Measurements from ENCODE around the gene SLC41A3.
"Not testable (repeated sequence)": the region's sequence is repeated elsewhere in the genome, so short reads cannot be mapped to it uniquely, and the experiment has no call there.

The SLC41A3 gene

DNA sequence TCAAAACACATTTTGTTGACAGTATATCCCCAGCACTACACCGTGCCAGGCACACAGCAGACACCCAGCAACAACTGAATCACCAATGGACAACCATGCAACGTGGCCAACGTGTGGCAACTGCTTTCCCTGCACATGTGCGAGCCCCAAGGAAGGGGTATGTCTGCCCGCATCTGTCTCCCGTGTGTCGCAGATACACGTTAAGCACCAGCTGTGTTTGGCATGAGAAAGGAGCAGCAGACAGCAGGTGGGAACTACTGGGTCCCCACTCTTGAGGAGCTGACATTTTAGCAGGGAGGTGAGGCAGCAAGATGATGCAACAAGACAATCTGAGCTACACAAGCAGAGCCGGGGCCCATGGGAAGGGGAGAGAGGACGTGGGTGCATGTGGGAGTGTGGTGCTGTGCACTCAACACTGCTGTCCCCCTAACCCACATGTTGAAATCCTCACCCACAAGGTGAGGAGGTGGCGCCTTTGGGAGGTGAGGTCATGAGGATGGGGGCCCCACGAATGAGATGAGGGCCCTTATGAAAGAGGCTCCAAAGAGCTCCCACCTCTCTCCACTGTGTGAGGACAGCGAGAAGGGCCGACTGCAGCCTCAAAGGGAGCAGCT lies 58.7 kb downstream of the SLC41A3 start:
- DNase-seq = no peak

DNA sequence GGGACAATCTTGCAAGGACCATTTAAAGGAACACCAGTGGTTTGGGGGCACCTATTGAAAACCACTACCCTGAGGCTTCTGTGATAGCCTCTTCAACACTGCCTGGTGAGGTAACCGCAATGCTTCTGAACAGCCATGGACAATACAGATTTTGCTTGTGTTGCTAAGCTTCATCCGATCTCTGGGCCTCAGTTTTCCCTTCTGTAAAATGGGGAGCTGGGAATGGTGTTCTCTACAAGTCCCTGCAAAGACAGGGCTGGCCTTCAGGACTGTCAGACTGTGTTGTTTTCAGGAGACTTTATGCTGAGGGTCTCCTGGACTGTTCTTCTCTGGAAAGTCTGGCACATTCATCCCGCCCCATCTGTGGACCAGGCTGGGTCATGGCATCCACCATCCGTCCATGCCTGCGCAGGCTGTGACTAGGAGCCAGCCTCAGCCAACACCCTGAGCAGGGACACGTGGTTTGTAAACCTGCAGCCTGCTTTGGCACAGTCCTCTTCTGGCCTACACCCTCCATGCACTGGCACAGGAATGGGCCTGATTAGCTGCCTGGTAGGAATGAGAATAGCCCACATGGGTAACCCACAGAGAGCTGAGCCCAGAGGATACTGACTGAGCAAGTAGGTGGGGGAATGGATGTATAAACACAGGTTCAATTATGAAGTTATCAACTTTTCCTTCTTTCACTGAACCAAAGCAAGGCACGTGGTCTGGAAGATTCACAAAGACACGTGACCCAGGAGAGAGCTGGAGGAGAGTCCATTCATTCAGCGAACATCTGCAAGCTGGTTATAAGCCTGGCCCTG lies 59.7 kb downstream of the SLC41A3 start:
- DNase-seq = no peak

GRCh38 chr3:126023390-126023789 lies 60.5 kb downstream of the SLC41A3 start:
- DNase-seq = no peak

- DNase-seq = no peak
Observed at GRCh38 chr3:126022741-126023359, 61.1 kb downstream of the SLC41A3 start.

DNA sequence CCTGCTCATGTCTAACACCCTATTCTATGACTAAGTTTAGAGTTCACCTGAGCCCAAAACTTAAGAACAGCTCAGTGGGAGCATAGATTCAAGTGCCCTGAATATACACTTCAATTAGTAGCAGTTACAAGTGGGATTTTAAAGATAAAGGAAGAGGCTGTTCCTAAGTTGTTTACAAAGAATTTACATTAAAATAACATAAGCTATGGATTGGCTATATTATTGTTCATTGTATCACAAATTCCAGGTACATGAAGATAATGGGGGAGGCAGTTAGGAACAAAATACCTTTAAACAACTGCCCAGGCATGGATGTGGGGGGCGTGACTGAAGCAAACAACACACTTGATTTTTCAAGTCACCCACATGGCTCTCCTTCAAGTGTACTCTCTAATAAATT lies 62.2 kb downstream of the SLC41A3 start:
- DNase-seq = no peak

DNA sequence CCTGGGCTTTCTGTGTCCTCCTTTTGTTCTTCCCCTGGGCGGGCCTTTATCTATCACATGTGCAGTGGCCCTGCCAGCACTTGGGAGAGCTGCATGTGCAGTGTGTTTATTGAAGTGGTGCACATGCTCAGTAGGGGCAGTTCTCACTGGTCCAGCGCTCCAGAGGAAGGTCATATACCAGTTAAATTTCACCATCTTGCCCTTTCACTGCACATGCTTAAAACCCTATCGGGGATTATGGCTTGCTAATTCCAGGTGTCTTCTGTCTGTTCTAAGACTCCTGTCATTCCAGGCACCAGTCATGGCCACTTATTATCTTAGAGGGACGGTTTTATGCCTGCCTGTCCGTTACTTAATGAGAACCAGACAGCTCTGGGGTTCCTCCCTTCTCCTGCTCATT lies 62.7 kb downstream of the SLC41A3 start:
- DNase-seq = no peak

GRCh38 chr3:126019683-126020082 lies 64.2 kb downstream of the SLC41A3 start:
- no peak for DNase-seq

GRCh38 chr3:126018995-126019394 lies 64.9 kb downstream of the SLC41A3 start:
- peak in 1 of 2 donors; percentile 7 for DNase-seq

- no peak for DNase-seq
Observed at GRCh38 chr3:126018545-126018944, 65.4 kb downstream of the SLC41A3 start.

DNA sequence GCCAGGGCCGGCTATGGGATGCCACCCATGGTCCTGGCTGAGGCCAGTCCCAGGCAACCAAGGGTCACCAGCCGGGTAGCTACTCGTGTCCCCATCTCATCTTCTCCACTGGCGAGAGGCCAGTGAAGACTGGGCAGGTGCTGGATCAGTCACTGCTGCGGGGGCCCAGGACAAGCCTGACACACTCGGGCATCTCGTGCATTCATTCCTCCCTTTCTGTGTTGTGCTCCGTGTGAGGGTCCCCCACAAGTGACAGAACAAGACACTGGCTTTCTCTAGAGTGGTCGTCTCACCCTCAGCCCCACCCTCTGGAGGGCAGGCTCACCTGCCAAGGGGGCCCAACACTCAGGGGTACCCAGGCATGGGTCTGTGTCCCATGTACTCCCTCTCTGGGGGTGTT lies 66.6 kb downstream of the SLC41A3 start:
- DNase-seq = no peak

GRCh38 chr3:126016616-126017015 lies 67.3 kb downstream of the SLC41A3 start:
- DNase-seq = no peak

GRCh38 chr3:126015075-126015474 lies 68.8 kb downstream of the SLC41A3 start:
- DNase-seq = no peak

DNA sequence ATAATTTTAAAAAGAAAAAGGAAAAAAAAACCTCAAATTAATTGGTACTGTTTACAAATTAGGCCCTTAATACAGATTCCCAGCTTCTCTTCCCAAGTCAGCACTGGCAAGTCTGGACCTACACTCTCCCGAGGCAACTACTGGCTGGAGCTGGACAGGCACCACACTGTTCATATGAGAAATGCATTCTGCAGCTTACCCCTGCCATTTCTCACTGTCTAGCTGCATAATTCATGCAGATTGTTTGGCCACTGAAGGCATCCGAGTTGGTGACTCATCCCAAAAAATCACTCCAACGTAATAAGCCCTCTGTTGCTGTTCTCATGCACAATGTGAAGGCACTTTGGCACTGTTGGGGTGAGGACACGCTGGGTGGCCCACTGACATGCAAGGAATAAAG lies 69.7 kb downstream of the SLC41A3 start:
- DNase-seq = no peak

DNA sequence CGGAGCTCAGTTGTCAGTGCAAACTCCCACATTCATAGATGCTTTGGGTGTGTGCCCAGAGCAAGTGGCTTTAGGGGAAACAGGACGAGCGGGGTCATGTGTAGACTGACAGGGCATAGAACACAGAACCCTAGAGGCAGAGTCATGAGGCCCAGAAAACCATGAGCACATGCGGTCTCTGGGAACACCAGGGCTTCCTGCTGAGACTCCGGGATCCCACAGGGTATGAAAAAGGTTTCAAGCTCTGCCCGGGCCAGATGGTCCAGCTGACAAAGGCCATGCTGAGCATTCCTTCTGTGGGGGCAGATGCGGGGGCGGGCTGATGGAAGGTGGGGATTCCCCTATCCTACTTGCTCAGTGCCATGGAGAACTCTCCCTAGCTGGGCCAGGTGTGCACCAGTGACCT lies 70.2 kb downstream of the SLC41A3 start:
- DNase-seq = no peak

DNA sequence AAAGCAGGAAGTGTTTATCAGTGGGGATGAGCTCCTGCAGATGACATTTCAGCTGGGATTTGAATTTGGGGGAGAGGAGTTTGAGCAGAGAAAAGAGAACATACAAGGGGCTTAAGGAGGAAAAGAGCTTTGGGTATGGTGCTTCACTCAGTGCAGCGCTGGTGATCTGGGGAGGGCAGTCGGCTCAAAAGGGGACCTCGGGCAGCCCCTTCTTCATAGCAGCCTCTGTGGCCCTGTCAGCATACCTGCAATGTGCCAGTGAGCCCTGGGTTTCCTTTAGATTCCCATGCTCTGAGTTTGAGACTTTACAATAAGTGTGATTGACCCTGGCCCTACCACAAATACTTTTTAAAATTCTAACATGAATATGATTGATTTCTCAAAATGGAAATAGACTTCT lies 74.7 kb downstream of the SLC41A3 start:
- DNase-seq = no peak

- no peak for DNase-seq
Observed at GRCh38 chr3:126008219-126008618, 75.7 kb downstream of the SLC41A3 start.

DNA sequence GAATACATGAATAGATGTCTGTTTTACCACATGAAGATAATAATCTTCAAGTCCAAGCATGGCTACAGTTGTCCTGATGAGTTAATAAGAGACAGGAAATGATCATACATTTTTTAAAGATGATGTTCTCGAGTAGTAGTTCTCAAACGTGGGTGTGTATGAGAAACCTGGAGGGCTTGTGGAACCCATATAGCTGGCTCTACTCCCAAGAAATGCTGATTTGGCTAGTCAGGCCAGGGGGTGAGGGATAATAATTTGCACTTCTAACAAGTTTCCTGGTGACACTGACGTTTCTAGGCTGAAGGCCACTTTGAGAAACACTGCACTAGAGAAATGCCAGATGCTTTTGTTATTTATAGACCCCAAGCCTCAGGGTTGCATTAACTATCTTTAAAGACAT lies 78.0 kb downstream of the SLC41A3 start:
- DNase-seq = no peak

- DNase-seq = no peak
Observed at GRCh38 chr3:126004692-126005091, 79.2 kb downstream of the SLC41A3 start.

DNA sequence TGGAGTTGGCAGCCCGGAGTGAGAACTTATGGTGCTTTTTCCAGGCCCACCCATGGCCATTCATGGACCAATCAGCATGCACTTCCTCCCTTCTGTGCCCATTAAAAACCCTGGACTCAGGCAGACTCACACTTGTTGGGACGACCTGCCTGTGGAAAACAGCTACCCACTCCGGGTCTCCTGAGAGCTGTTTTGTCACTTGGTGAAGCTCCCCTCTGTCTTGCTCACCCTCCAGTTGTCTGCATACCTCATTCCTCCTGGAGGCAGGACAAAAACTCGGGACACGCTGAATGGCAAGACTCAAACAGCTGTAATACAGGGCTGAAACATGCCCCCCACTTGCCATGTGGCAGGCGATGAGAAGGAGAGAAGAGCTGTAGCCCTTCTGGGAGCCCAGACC lies 79.7 kb downstream of the SLC41A3 start:
- no peak for DNase-seq

DNA sequence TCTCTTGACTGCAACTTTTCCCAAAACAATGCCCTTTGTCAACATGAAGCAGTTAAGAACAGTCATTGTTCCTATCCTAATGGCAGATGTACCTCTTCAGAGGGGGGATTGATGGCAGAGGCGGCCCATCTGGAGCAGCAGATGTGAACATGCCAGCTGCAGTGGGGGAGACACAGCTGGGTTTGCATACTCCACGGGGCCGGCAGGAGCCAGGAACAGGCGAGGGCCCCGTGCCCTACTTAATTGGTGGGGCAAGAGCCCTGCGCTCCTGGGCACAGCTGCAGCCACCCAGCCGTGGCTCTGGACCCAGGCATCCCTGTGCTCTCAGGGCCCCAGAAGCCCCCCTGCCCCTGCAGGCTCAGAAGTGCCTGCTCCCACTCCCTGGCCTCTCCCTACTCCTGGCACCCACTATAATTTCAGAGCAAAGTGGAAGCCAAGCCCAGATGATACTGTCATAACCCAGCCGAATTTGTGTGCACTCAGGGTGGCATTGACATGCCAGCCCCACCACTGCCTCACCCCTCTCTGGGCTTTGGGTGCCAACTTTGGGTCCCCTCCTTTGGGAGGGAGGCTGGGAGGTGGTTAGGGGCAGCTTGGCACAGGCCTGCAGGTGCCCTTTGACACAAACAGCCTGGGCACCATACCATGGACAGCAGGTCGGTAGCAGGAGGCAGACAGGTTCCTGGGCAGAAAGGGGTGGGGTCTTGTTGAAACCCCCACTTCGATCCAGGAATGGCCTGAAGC lies 80.3 kb downstream of the SLC41A3 start:
- DNase-seq = no peak

DNA sequence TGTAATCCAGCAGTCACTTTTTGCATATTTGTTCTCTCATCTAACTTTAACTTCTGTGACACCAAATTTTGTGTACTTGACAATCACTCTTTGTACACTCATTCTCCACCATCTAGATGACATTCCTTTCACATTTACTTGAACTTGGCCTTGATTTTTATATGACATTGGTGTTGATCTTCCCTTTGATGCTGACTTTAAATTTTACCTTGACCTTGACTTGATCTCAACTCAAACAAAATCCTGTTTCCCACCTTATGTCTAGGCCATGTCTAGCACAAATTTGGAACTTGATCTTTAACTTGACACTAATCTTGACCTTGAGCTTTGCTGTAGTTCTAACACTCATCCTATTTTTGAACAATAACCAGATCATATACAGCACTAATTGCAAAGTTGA lies 81.7 kb downstream of the SLC41A3 start:
- no peak for DNase-seq

GRCh38 chr3:125996751-125997150 lies 87.2 kb downstream of the SLC41A3 start:
- DNase-seq = not testable (repeated sequence)

- DNase-seq = peak; percentile 66 to 71
Observed at GRCh38 chr3:125990253-125990970, 93.5 kb downstream of the SLC41A3 start.
